KBM-7 (cell line): ENCODE results near the gene LHPP.

Source experiments
- DNase-seq: peaks from one replicate; pipeline ENCODE4 v3.0.0-alpha.2; 2015
- in situ Hi-C: fragments of 300-500 bp; cut with MboI; formaldehyde crosslinking; loops from 2 replicates; pipeline ENCODE4 v1.14.3; 2020; ENCODE audit warnings: low sequenced_read_pairs, low pct_unique_long_range_greater_than_20kb, mixed read lengths

LHPP gene

GRCh38 chr10:124619802-124620490 lies 158.3 kb downstream of the LHPP start:
- peak; percentile 61 for DNase-seq
- in situ Hi-C loops, result no loop called here

GRCh38 chr10:124621637-124622036 lies 160.0 kb downstream of the LHPP start:
- in situ Hi-C loops, result no loop called here
- no peak for DNase-seq

- in situ Hi-C loops, result no loop called here
- no peak for DNase-seq
Observed at GRCh38 chr10:124622158-124622557, 160.5 kb downstream of the LHPP start.

- in situ Hi-C loops, result no loop called here
- no peak for DNase-seq
Observed at GRCh38 chr10:124622866-124623536, 161.4 kb downstream of the LHPP start.

GRCh38 chr10:124624006-124624405 lies 162.4 kb downstream of the LHPP start:
- no peak for DNase-seq
- in situ Hi-C loops, result no loop called here

- in situ Hi-C loops, result no loop called here
- no peak for DNase-seq
Observed at GRCh38 chr10:124624466-124624865, 162.8 kb downstream of the LHPP start.

GRCh38 chr10:124624895-124625294 lies 163.3 kb downstream of the LHPP start:
- in situ Hi-C loops, result no loop called here
- DNase-seq, result no peak

- in situ Hi-C loops, result no loop called here
- DNase-seq, result no peak
Observed at GRCh38 chr10:124625831-124626238, 164.2 kb downstream of the LHPP start.

- no peak for DNase-seq
- in situ Hi-C loops, result no loop called here
Observed at GRCh38 chr10:124626759-124627380, 165.2 kb downstream of the LHPP start.

- in situ Hi-C loops, result no loop called here
- no peak for DNase-seq
Observed at GRCh38 chr10:124627866-124628675, 166.4 kb downstream of the LHPP start.

- DNase-seq, result no peak
- in situ Hi-C loops, result no loop called here
Observed at GRCh38 chr10:124628676-124629021, 167.0 kb downstream of the LHPP start.

- in situ Hi-C loops, result no loop called here
- DNase-seq, result no peak
Observed at GRCh38 chr10:124629415-124629814, 167.8 kb downstream of the LHPP start.

- DNase-seq, result no peak
- in situ Hi-C loops, result no loop called here
Observed at GRCh38 chr10:124629842-124630241, 168.2 kb downstream of the LHPP start.

GRCh38 chr10:124630551-124630950 lies 168.9 kb downstream of the LHPP start:
- in situ Hi-C loops, result no loop called here
- DNase-seq, result no peak

GRCh38 chr10:124632064-124632531 lies 170.5 kb downstream of the LHPP start:
- in situ Hi-C loops, result no loop called here
- DNase-seq, result peak; percentile 40

- no peak for DNase-seq
Observed at GRCh38 chr10:124632566-124632965, 170.9 kb downstream of the LHPP start.

GRCh38 chr10:124636271-124636995 lies 174.8 kb downstream of the LHPP start:
- in situ Hi-C loops, result no loop called here
- no peak for DNase-seq

More at GRCh38 chr10:124632566-124632965, 170.9 kb downstream of the LHPP start:
- in situ Hi-C loops, result no loop called here

- DNase-seq, result no peak
- in situ Hi-C loops, result no loop called here
Observed at GRCh38 chr10:124637091-124637700, 175.6 kb downstream of the LHPP start.

- DNase-seq, result no peak
- in situ Hi-C loops, result no loop called here
Observed at GRCh38 chr10:124637746-124638145, 176.1 kb downstream of the LHPP start.
